ENCODE data around the gene DNAJC10.
"Not testable (repeated sequence)": the region's sequence is repeated elsewhere in the genome, so short reads cannot be mapped to it uniquely, and the experiment has no call there.

Gene DNAJC10

GRCh38 chr2:182726473-182726872 lies 10.4 kb downstream of the DNAJC10 start:
- DNase-seq: no peak

DNA sequence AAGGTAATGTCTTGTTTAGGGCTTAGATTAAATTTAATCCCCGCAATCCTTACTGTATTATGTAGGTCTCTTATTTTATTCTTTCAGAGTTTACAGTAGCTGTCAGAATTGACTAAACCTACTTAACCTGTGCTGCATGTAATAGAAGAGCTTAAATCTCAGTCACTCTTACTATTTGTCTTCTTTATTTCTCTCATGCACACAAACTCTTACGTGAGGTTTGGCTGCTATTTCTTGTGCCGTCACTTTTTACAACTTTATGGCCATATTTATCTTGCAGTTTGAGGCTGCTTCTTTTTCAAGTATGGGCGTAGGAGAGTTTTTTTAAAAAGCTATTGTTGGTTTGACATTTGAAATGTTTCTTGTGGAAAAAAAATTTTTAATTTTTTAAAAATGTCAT lies 12.0 kb downstream of the DNAJC10 start:
- DNase-seq: no peak

GRCh38 chr2:182729710-182730339 lies 13.8 kb downstream of the DNAJC10 start:
- DNase-seq: no peak

DNA sequence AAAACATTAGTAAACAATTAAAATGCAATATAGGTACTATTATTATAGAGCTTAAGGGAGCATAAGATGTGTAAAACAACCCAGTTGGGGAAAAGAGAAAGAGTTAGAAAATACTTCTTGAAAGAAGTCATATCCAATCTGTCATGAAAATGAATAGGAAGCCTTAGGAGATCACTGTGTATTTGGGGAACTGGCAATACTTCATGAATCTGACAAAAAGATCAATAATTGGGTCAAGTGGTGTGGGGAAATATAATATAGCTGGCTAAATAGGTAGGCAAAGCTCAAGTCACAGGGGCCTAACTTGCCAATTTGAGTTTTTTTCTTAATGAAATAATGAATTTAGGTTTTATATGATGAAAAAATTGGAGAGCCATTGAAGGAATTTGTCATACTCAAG lies 14.4 kb downstream of the DNAJC10 start:
- no peak for DNase-seq

DNA sequence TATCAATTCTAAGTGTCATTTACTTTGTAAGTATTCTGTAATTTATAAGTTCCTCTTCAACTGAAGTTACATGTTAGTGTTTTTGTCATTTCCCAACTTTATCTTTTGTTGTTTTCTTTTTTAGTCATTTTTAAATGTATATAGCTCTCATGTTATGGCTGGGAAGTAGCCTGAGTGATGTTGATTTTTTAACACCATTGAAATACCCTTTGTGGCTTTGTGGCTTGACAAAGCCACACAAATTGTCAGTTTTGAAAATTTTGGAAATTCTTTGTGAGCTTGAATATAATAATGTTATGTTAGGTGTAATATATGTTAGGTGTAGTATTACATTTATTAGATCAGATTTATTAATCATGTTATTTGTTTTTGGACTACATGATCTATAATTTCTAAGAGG lies 16.7 kb downstream of the DNAJC10 start:
- DNase-seq: no peak

GRCh38 chr2:182733572-182733971 lies 17.5 kb downstream of the DNAJC10 start:
- DNase-seq: no peak

DNA sequence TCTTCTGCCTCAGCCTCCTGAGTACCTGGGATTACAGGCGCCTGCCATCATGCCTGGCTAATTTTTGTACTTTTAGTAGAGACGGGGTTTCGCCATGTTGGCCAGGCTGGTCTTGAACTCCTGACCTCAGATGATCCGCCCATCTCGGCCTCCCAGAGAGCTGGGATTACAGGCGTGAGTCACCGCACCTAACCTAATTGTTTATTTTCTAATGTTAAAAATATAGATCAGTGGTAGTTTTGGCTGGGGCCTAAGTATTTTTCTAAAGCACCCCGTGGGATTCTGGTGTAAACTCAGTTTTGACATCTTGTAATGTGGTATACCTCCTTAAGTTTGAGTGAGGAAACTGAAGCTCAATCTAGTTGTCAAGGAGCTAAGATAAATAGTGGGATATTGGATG lies 20.8 kb downstream of the DNAJC10 start:
- not testable (repeated sequence) for DNase-seq

GRCh38 chr2:182740701-182741100 lies 24.6 kb downstream of the DNAJC10 start:
- no peak for DNase-seq

DNA sequence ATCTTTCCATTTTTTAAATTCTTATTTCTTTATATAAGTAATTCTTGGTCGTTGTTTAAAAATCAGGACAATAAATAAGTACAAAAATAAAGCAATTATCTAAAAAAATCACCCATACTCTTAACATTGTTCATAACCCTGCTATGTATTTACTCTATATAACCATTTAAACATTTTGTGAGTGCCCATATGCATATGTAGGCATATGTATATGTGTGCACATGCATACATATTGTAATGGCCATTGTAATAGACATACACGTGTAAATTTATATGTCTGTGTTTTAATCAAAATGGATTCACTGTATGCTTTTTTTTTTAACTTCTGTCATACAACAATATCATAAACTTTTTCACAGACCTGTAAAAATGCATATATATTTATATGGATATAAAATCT lies 25.6 kb downstream of the DNAJC10 start:
- no peak for DNase-seq

DNA sequence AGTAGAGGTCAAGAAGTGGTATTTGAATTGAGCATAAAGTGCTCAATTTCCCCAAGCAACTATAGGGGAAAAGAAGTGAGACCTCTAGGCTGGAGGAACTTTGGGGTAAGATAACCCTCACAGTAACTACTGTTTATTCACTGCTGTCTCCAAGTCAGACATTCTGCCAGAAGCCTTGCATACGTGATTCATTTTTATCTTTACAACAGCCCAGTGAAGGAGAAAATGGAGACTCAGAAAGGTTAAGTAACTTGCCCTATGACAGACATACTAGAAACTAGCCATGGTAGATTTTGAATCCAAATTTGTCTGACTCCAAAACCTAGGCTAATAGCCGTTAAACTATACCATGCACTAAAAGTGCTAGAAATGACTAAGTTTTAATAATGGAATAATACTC lies 28.4 kb downstream of the DNAJC10 start:
- DNase-seq: no peak

GRCh38 chr2:182745061-182745460 lies 29.0 kb downstream of the DNAJC10 start:
- no peak for DNase-seq

GRCh38 chr2:182745894-182746293 lies 29.8 kb downstream of the DNAJC10 start:
- DNase-seq: not testable (repeated sequence)

DNA sequence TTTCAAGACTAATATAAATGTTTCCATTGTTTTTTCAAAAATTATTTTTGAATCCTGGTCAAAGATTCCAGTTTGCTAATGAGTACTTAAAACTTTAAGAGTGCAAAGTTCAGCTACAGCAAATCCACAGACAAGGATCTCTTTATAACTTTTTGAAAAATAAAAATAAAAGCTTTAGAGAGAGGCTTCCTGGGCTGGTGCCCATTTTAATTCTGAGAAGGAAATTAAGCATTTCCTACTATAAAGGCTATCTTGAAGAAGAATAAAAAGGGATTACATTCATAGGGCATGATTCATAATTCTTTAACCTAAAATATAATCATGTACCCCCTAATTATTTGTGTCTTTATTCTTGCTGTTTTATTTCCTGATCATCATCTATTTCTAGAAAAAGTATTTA lies 38.2 kb downstream of the DNAJC10 start:
- no peak for DNase-seq

DNA sequence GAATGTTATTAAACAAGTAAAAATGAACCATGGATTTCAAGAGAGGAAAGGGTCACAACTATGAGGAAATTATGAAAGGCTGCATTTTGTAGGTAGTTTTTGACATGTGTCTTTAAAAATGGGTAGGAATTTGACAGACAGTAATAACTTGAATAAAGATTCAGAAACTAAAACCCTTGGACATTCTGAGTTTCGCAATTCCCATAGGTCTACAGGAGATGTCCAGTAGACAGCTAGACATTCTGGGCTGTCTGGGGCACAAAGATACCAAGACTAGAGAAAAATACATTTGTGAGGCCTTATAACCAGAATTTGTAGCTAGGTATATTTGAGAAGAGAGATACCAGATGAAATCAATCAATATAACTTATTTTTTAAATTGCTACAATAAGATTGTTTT lies 42.3 kb downstream of the DNAJC10 start:
- no peak for DNase-seq

DNA sequence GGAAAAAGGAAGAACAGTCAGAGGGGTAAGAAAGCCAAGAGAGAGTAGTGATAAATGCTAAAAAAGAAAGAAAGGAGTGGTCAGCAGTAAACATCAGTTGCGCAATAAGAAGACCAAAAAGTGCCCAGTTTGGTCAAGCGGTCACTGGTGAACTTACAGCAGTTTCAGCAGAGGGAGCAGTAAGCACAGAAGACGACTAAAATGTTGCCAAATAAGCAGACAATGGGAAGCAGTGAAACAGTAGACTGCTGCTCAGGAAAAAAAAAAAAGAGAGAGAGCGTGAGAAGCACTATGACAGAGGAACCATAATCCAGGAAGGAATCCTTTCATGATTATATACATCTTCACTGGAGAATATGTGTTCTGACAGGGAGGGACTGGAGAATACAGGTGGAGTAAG lies 45.8 kb downstream of the DNAJC10 start:
- DNase-seq: no peak

- DNase-seq: peak; percentile 9
Observed at GRCh38 chr2:182763311-182763912, 47.4 kb downstream of the DNAJC10 start.

- no peak for DNase-seq
Observed at GRCh38 chr2:182766626-182767025, 50.6 kb downstream of the DNAJC10 start.

DNA sequence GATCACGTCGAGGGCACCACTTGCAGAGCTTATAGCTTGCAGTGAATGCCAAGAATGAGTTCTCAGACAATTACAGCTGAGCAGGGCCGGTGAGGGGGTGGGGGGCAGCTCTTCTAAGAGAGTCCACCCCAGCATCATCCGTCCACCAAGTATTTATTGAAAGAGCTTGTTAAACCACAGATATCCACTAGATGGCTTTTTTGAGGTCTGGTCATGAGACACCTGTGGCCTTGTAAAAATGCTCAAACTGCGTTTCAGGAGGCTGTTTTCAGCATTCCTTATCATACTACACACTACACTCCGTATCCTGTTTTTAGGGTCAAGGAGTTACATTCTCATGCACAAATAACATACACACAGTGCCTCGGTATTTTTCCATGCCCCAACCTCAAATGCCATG lies 51.5 kb downstream of the DNAJC10 start:
- DNase-seq: peak; percentile 5

DNA sequence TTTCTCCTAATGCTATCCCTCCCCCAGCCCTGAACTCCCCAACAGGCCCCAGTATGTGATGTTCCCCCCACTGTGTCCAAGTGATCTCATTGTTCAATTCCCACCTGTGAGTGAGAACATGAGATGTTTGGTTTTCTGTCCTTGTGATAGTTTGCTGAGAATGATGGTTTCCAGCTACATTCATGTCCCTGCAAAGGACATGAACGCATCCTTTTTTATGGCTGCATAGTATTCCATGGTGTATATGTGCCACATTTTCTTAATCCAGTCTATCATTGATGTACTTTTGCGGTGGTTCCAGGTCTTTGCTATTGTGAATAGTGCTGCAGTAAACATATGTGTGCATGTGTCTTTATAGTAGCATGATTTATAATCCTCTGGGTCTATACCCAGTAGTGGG lies 52.9 kb downstream of the DNAJC10 start:
- not testable (repeated sequence) for DNase-seq

DNA sequence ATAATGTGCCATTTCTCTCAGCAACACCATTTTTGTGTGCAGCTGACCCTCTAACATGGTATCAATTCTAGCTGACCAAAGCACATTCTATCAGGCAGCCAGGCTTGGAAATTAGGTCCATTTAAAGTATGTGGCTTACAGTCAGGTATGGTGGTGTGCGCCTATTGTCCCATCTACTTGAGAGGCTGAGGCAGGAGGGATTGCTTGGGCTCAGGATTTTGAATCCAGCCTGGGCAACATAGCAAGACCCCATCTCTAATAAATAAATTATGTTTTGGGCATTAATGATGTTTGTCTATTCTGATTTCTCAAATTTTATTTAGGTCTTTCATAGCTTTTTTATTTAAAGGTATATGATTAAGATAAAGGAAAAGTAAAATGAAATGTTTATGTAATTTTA lies 63.3 kb downstream of the DNAJC10 start:
- DNase-seq: no peak

GRCh38 chr2:182781099-182781498 lies 65.0 kb downstream of the DNAJC10 start:
- not testable (repeated sequence) for DNase-seq

DNA sequence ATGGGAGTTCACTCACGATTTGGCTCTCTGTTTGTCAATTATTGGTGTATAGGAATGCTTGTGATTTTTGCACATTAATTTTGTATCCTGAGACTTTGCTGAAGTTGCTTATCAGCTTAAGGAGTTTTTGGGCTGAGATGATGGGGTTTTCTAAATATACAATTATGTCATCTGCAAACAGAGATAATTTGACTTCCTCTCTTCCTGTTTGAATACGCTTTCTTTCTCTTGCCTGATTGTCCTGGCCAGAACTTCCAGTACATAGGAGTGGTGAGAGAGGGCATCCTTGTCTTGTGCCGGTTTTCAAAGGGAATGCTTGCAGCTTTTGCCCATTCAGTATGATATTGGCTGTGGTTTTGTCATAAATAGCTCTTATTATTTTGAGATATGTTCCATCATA lies 66.6 kb downstream of the DNAJC10 start:
- DNase-seq: not testable (repeated sequence)

DNA sequence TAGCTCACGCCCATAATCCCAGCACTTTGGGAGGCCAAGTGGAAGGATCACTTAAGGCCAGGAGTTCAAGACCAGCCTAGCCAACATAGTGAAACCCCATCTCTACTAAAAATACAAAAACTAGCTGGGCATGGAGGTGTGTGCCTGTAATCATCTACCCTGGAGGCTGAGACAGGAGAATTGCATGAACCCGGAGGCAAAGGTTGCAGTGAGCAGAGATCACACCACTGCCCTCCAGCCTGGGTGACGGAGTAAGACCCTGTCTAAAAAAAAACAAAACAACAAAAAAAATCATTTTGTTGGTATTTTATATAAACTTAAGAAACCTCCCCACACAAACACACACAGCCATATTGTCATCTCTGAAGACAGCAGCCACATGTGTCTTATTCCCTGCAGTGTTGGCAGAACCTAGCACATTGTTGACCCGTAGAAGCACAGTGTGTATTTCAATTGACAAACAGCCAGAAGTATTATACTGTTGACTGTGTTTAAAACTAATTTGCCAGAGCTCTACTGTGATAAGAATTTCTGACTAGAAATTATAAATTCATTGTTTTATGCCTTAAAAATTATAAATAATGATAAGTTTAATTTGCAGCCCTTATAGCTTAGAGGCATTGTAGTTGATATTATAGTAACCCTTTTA lies 68.1 kb downstream of the DNAJC10 start:
- DNase-seq: no peak

- DNase-seq: peak; percentile 22
Observed at GRCh38 chr2:182784777-182785176, 68.7 kb downstream of the DNAJC10 start.

- no peak for DNase-seq
Observed at GRCh38 chr2:182792441-182792840, 76.4 kb downstream of the DNAJC10 start.

Measured in NCI-H1105 (cell line).